Esophagus squamous epithelium (tissue), 5 donors: ENCODE data around the gene BCL11B. TPM values are rescaled to one million over a fixed set of nuclear protein-coding genes. Genes with fewer than 3 reads are reported as not detected.

ENCODE experiments used
- DNase-seq: peaks from one replicate; lab custom pipeline; 2025; lab: John Stamatoyannopoulos, UW
- H3K27ac ChIP-seq, 4 donors: fragments of 200-600 bp; sonication (generic); one replicate each; pipeline ENCODE4 v1.5.1; 2016 to 2019; ENCODE audit warnings: mild to moderate bottlenecking in 1 of 4
- H3K27me3 ChIP-seq, 4 donors: fragments of 200-600 bp; sonication (generic); 1 replicate in 3 of 4; 2 replicates in 1 of 4; pipeline versions ENCODE4 v1.5.1 to v1.6.0; 2017 to 2021; ENCODE audit warnings: antibody characterized with exemption in 1 of 4
- H3K36me3 ChIP-seq, 3 donors: fragments of 200-600 bp; sonication (generic); one replicate each; pipeline ENCODE4 v1.5.1; 2016 to 2019
- H3K4me1 ChIP-seq, 3 donors: fragments of 200-600 bp; sonication (generic); one replicate each; pipeline ENCODE4 v1.5.1; 2017 to 2019
- H3K4me3 ChIP-seq, 4 donors: fragments of 200-600 bp; sonication (generic); 1 replicate in 3 of 4; 2 replicates in 1 of 4; pipeline ENCODE4 v1.5.1; 2016 to 2019; ENCODE audit warnings: mild to moderate bottlenecking in 2 of 4, moderate library complexity in 1 of 4
- H3K9me3 ChIP-seq, 3 donors: fragments of 200-600 bp; sonication (generic); one replicate each; pipeline ENCODE4 v1.5.1; 2016 to 2019
- CTCF ChIP-seq, 6 experiments: fragments of 450-650 bp in 4 of 6; fragments of 200-600 bp in 2 of 6; sonication (generic) in 2 of 6; IDR thresholded peaks; one replicate each; pipeline ENCODE4 v1.5.1; 2016 to 2019; ENCODE audit warnings: antibody characterized with exemption in 6 of 6, mild to moderate bottlenecking in 4 of 6, moderate library complexity in 4 of 6
- POLR2A ChIP-seq, 4 donors: fragments of 450-650 bp; IDR thresholded peaks; one replicate each; pipeline ENCODE4 v1.6.1; 2017; ENCODE audit warnings: antibody characterized with exemption in 4 of 4, mild to moderate bottlenecking in 4 of 4, moderate library complexity in 3 of 4
- WGBS, 2 donors: methylation state at CpG; one replicate each; pipeline ENCODE4 v1.1.5; 2018; 5-methylcytosine and 5-hydroxymethylcytosine counted together
- intact Hi-C: fragments of 100-400 bp; cut with DNase I; formaldehyde crosslinking; loops from one replicate; pipeline ENCODE4 v1.15.0; 2022
- total RNA-seq, 4 donors: library from RNA; depleted of rRNA; stranded (reverse); fragments of >200 nt; gene quantifications; one replicate each; pipeline ENCODE4 v1.1.0, GENCODE V29; 2016
- donor health status: DM: yes; HTN: yes; CAD: no.

BCL11B gene
- total RNA-seq, 4 donors from 2014 or later, result 10.1 to 19.3 (median 12.9) TPM

DNA sequence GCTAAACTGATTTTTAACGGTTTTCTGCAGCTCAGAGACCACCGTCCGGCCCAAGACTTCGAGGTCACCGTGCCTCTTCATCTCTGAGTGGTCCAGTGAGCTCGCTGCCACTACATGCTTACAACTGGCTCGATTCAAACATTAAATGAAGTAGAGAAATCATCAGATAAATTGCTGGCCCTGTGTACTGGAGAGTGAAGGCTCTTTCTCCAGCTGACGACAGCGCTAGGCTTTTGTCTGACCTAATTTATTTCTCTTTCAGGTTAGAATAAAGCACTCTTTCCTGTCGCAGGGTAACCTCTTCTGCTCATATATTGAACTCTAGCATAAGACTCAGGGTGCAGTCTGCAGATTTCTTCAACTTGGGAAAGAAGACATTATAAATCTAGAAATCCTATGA lies 6.4 kb downstream of the BCL11B start:
- DNase-seq, result no peak
- Histone ChIP-seq H3K27me3 (peaks cover 0 to 68% (median 0%) of the 10 kb centered on the region in 4 donors), H3K9me3 (no peaks in the 10 kb centered on the region), H3K4me1 (peaks cover 10 to 100% (median 18%) of the 10 kb centered on the region in 3 donors), H3K27ac (peak overlapping the region in 3 of 4 donors; percentile 9 to 86 (median 44)), H3K4me3 (no peak overlapping the region), H3K36me3 (no peaks in the 10 kb centered on the region)
- WGBS, 2 donors, result 61 to 74% methylated on average over 7 to 10 of the region's 10 CpGs
- TF ChIP-seq POLR2A (IDR thresholded peaks at IDR 0.05) (no peak), CTCF (IDR thresholded peaks at IDR 0.05) (no peak)
- intact Hi-C loops, result no loop called here

GRCh38 chr14:99264691-99265450 lies 7.1 kb downstream of the BCL11B start:
- H3K4me3 ChIP-seq, result peak overlapping the region in 1 of 4 donors; percentile 15
- intact Hi-C loops, result no loop called here
- H3K27ac ChIP-seq, result peak overlapping the region; percentile 9 to 86 (median 42)

DNA sequence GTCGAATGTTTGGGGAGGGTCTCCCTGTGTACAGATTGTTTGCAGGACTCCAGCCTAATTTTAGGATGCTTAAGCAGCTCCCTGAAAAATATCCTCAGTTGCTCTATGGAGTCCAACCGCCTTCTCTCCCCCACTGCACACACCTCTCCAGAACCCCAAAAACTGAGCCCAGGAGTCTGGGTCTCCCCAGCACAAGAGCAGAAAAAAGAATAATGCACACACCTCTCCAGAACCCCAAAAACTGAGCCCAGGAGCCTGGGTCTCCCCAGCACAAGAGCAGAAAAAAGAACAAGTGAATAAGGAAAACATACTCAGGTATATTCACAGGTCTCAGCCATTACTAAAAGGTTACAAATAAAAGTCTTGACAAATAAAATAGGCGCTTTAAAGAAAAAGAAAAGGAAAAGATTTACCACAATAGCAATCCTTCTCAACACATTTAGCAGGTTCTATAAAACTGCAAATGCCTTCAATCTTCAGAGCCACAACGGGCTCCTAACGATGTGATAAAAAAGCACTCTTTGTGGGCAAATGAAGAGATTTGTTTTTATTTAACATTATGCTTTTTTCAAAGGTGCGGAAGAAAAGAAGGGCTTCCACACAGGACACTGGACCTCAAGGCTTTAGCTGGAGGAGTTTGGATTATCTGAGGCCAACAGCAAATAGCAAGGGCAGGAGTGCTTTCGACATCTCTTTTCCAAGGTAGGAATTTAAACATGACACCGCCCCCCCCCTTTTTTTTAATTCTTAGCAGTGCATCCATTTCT lies 8.2 kb downstream of the BCL11B start:
- 52 to 57% methylated on average over 6 to 7 of the region's 8 CpGs for WGBS, 2 donors
- intact Hi-C loops, result no loop called here
- Histone ChIP-seq H3K27me3 (peaks cover 0 to 53% (median 0%) of the 10 kb centered on the region in 4 donors), H3K4me3 (no peak overlapping the region), H3K36me3 (no peaks in the 10 kb centered on the region), H3K9me3 (no peaks in the 10 kb centered on the region), H3K27ac (peak overlapping the region; percentile 77 to 87 (median 84)), H3K4me1 (peaks cover 10 to 100% (median 24%) of the 10 kb centered on the region in 3 donors)
- TF ChIP-seq POLR2A (IDR thresholded peaks at IDR 0.05), result no peak
- no peak for TF ChIP-seq CTCF (IDR thresholded peaks at IDR 0.05)
- no peak for DNase-seq

More at GRCh38 chr14:99264691-99265450, 7.1 kb downstream of the BCL11B start:
- H3K27me3 ChIP-seq, result peaks cover 0 to 64% (median 0%) of the 10 kb centered on the region in 4 donors
- no peaks in the 10 kb centered on the region for H3K36me3 ChIP-seq
- no peak for TF ChIP-seq POLR2A (IDR thresholded peaks at IDR 0.05)
- TF ChIP-seq CTCF (IDR thresholded peaks at IDR 0.05), result no peak
- DNase-seq, result no peak
- H3K4me1 ChIP-seq, result peaks cover 10 to 100% (median 24%) of the 10 kb centered on the region in 3 donors
- no peaks in the 10 kb centered on the region for H3K9me3 ChIP-seq
- WGBS, 2 donors, result 58 to 66% methylated on average over 9 to 13 of the region's 17 CpGs

DNA sequence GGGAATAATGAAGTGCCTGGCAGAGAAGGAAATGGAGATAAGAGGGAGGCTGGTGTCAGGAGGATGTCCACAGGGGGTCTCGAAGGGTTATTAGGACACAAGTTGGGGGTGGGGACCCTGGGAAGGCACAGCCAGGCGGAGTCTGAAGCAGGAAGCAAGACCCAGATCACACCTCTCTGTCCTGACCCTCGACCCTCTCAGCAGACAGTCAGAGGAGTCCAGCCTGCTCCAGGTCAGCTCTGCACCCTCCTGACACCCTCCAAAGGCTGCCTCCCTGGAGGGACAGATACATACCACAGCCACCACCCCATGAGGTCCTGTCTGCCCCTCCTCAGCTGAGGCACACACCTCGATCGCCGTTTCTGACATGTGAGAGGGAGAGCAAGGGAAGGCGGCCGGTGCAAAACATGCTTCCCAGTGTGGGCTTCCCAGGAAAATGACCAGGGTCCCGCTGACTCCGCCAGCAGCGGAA lies 9.0 kb downstream of the BCL11B start:
- WGBS, 2 donors, result 33 to 53% methylated on average over 3 to 7 of the region's 11 CpGs

More for the DNA sequence above, 9.0 kb downstream of the BCL11B start:
- H3K36me3 ChIP-seq, result no peaks in the 10 kb centered on the region
- no peak overlapping the region for H3K4me3 ChIP-seq
- H3K9me3 ChIP-seq, result no peaks in the 10 kb centered on the region
- H3K4me1 ChIP-seq, result peaks cover 14 to 100% (median 24%) of the 10 kb centered on the region in 3 donors
- no peak for DNase-seq
- intact Hi-C loops, result no loop called here
- peaks cover 0 to 50% (median 0%) of the 10 kb centered on the region in 4 donors for H3K27me3 ChIP-seq
- H3K27ac ChIP-seq, result peak overlapping the region; percentile 77 to 87 (median 84)
- TF ChIP-seq POLR2A (IDR thresholded peaks at IDR 0.05) (no peak), CTCF (IDR thresholded peaks at IDR 0.05) (no peak)
